GM21825 (cell line): Measurements from ENCODE around the gene MISP3.
"Not testable (repeated sequence)": the region's sequence is repeated elsewhere in the genome, so short reads cannot be mapped to it uniquely, and the experiment has no call there.

Source experiments
- ATAC-seq: cut with Tn5 transposase; IDR thresholded peaks from one replicate; pipeline ENCODE4 v1.9.1; 2021; ENCODE audit warnings: mild to moderate bottlenecking, moderate library complexity; ENCODE audit not compliant: unreplicated experiment

The MISP3 gene

GRCh38 chr19:14072535-14073260 is at the start of gene MISP3:
MISP3 (plus strand) TSS chr19:14072786; CDS start chr19:14073310, 524 bp downstream.
- ATAC-seq, result no peak

GRCh38 chr19:14023404-14024235 is 49.0 kb upstream of the MISP3 start:
- no peak for ATAC-seq

GRCh38 chr19:14026652-14027192 is 45.9 kb upstream of the MISP3 start:
- ATAC-seq, result not testable (repeated sequence)

- no peak for ATAC-seq
Measured at GRCh38 chr19:14027856-14028450, 44.6 kb upstream of the MISP3 start, which contains the start of gene RLN3. RLN3 (plus strand) TSS chr19:14028148; CDS start chr19:14028205, 57 bp downstream.

- no peak for ATAC-seq
Measured at GRCh38 chr19:14028901-14029300, 43.7 kb upstream of the MISP3 start.

- no peak for ATAC-seq
Measured at GRCh38 chr19:14030997-14031718, 41.4 kb upstream of the MISP3 start.

- ATAC-seq, result no peak
Measured at GRCh38 chr19:14031719-14032480, 40.7 kb upstream of the MISP3 start, which contains the start of gene IL27RA. IL27RA (plus strand) TSS chr19:14031762; CDS start chr19:14031873, 111 bp downstream.

- ATAC-seq, result no peak
Measured at GRCh38 chr19:14033946-14034345, 38.6 kb upstream of the MISP3 start.

- not testable (repeated sequence) for ATAC-seq
Measured at GRCh38 chr19:14035159-14035558, 37.4 kb upstream of the MISP3 start.

- no peak for ATAC-seq
Measured at GRCh38 chr19:14035706-14036105, 36.9 kb upstream of the MISP3 start.

- no peak for ATAC-seq
Measured at GRCh38 chr19:14039181-14039580, 33.4 kb upstream of the MISP3 start.

GRCh38 chr19:14042659-14043608 is 29.7 kb upstream of the MISP3 start:
- ATAC-seq, result not testable (repeated sequence)

- not testable (repeated sequence) for ATAC-seq
Measured at GRCh38 chr19:14047866-14048265, 24.7 kb upstream of the MISP3 start.

- no peak for ATAC-seq
Measured at GRCh38 chr19:14048443-14049153, 24.0 kb upstream of the MISP3 start.

- ATAC-seq, result no peak
Measured at GRCh38 chr19:14050512-14050911, 22.1 kb upstream of the MISP3 start.

GRCh38 chr19:14050961-14051360 is 21.6 kb upstream of the MISP3 start:
- ATAC-seq, result not testable (repeated sequence)

GRCh38 chr19:14051980-14052379 is 20.6 kb upstream of the MISP3 start:
- ATAC-seq, result no peak

GRCh38 chr19:14052470-14052869 is 20.1 kb upstream of the MISP3 start:
- ATAC-seq, result no peak
